BLaER1 (cell line): Measurements from ENCODE around the gene NPRL2.

Experiments
- H3K27ac ChIP-seq: shearing (Covaris generic); formaldehyde crosslinking; 2 replicates; pipeline ENCODE4 v1.8.1; 2022
- H3K27me3 ChIP-seq: shearing (Covaris generic); formaldehyde crosslinking; 2 replicates; pipeline ENCODE4 v1.8.1; 2022
- H3K36me3 ChIP-seq: shearing (Covaris generic); formaldehyde crosslinking; 2 replicates; pipeline ENCODE4 v1.8.1; 2022
- H3K4me1 ChIP-seq: shearing (Covaris generic); formaldehyde crosslinking; 2 replicates; pipeline ENCODE4 v1.8.1; 2022
- H3K4me2 ChIP-seq: shearing (Covaris generic); formaldehyde crosslinking; 2 replicates; pipeline ENCODE4 v1.8.1; 2022
- H3K4me3 ChIP-seq: shearing (Covaris generic); formaldehyde crosslinking; 2 replicates; pipeline ENCODE4 v1.8.1; 2022
- H3K9ac ChIP-seq: shearing (Covaris generic); formaldehyde crosslinking; 2 replicates; pipeline ENCODE4 v1.8.1; 2022
- H3K9me3 ChIP-seq: shearing (Covaris generic); formaldehyde crosslinking; 2 replicates; pipeline ENCODE4 v1.8.1; 2022
- H4K20me1 ChIP-seq: shearing (Covaris generic); formaldehyde crosslinking; 2 replicates; pipeline ENCODE4 v1.8.1; 2022
- Cebpa-rat ChIP-seq: shearing (Covaris generic); IDR thresholded peaks from 2 replicates; pipeline ENCODE4 v1.8.1; 2022

NPRL2 gene

DNA sequence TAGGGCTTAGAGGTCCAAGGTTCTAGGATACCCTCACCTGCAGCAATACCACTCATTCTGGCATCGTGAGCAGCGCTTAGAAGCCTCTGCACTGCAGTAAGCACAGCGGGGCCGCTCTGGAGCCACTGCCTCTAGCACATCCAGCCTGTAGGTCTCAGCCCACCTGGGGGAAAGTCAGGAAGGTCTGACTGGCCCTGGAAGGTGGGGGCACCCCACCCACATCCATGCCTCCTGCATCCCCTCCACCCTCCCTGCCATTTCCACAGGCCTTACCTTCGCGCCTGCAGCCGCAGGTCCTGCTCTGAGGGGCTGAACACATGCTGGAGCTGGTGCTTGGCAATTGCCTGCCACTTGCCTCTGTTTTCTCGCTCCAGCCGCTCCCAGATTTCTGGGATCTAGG lies 9.0 kb downstream of the NPRL2 start:
- Histone ChIP-seq H3K27ac (peak overlapping the region; percentile 97), H3K27me3 (peaks cover 37% of the 10 kb centered on the region), H3K4me3 (peak overlapping the region; percentile 88), H3K4me1 (peaks cover 70% of the 10 kb centered on the region), H3K9ac (peak overlapping the region; percentile 94; the same call in 1 of the 2 replicates), H4K20me1 (peaks cover 6% of the 10 kb centered on the region), H3K9me3 (no peaks in the 10 kb centered on the region), H3K36me3 (no peaks in the 10 kb centered on the region), H3K4me2 (peak overlapping the region; percentile 95)
- no peak for TF ChIP-seq Cebpa-rat

DNA sequence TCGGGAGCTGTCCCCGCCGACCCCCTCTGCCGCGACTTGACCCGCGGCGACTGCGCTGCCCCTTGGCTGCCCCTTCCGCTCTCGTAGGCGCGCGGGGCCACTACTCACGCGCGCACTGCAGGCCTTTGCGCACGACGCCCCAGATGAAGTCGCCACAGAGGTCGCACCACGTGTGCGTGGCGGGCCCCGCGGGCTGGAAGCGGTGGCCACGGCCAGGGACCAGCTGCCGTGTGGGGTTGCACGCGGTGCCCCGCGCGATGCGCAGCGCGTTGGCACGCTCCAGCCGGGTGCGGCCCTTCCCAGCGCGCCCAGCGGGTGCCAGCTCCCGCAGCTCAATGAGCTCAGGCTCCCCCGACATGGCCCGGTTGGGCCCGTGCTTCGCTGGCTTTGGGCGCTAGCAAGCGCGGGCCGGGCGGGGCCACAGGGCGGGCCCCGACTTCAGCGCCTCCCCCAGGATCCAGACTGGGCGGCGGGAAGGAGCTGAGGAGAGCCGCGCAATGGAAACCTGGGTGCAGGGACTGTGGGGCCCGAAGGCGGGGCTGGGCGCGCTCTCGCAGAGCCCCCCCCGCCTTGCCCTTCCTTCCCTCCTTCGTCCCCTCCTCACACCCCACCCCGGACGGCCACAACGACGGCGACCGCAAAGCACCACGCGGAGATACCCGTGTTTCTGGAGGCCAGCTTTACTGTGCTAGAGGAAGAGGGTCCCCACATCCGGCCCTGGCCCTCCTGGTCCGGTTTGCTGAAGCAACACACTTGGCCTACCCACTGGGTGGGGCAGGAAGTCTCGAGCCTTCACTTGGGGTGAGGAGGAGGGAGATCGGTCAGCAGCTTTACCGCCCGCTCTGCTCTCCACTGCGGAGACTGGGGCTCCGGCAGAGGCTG lies 9.9 kb downstream of the NPRL2 start, which contains the start of gene RASSF1:
Gene RASSF1, minus strand, starts transcription at position 389 of the 882 bp plus-strand sequence. Its CDS starts 31 bp downstream, at position 358.
- Histone ChIP-seq H3K4me3 (peak within 1 kb of the TSS; percentile 88), H3K36me3 (peaks cover 6% of the 10 kb centered on the region; the same call in 1 of the 2 replicates), H3K27ac (peak within 1 kb of the TSS; percentile 97), H4K20me1 (peaks cover 14% of the 10 kb centered on the region), H3K27me3 (peaks cover 34% of the 10 kb centered on the region), H3K9ac (peak within 1 kb of the TSS; percentile 94), H3K4me2 (peak within 1 kb of the TSS; percentile 95), H3K4me1 (peaks cover 70% of the 10 kb centered on the region), H3K9me3 (no peaks in the 10 kb centered on the region)
- TF ChIP-seq Cebpa-rat = no peak

GRCh38 chr3:50340147-50340447 lies 10.5 kb downstream of the NPRL2 start:
- H3K4me2 ChIP-seq = peak overlapping the region; percentile 95
- TF ChIP-seq Cebpa-rat = no peak
- H4K20me1 ChIP-seq = peaks cover 20% of the 10 kb centered on the region
- H3K36me3 ChIP-seq = peaks cover 11% of the 10 kb centered on the region; the same call in 1 of the 2 replicates
- H3K27ac ChIP-seq = peak overlapping the region; percentile 97
- H3K9ac ChIP-seq = peak overlapping the region; percentile 94
- peak overlapping the region; percentile 88 for H3K4me3 ChIP-seq
- H3K4me1 ChIP-seq = peaks cover 70% of the 10 kb centered on the region
- peaks cover 28% of the 10 kb centered on the region for H3K27me3 ChIP-seq
- no peaks in the 10 kb centered on the region for H3K9me3 ChIP-seq

DNA sequence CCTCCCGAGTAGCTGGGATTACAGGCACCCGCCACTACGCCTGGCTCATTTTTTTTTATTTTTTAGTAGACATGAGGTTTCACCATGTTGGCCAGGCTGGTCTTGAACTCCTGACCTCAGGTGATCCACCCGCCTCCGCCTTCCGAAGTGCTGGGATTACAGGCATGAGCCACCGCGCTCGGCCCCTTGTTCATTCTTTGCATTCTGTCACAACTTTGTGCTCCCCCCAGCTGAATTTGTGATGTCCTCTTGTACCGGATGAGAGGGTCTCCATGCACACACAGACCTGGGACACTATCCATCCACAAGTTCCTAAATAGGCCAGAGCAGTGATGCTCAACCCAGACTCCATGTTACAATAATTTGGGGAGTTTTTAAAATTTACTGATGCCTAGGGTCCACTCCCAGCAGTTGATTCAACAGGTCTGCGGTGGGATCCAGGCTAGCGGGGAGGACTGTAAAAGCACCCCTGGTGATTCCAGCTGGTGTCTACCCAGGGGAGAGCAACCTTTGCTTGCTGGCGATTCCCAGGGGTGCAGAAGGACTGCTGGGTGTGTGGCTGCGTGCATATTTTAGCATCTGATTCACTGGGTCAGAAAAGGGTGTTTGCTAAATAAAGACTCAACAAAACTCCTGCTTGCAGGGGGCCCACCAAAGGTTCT lies 11.0 kb downstream of the NPRL2 start:
- Histone ChIP-seq H3K27ac (peak overlapping the region; percentile 97), H3K4me3 (peak overlapping the region; percentile 88), H3K9ac (peak overlapping the region; percentile 94), H3K9me3 (no peaks in the 10 kb centered on the region), H3K4me2 (peak overlapping the region; percentile 95), H3K27me3 (peaks cover 25% of the 10 kb centered on the region), H4K20me1 (peaks cover 25% of the 10 kb centered on the region), H3K36me3 (peaks cover 15% of the 10 kb centered on the region), H3K4me1 (peaks cover 73% of the 10 kb centered on the region)
- TF ChIP-seq Cebpa-rat = no peak

GRCh38 chr3:50338965-50339364 lies 11.6 kb downstream of the NPRL2 start:
- peaks cover 79% of the 10 kb centered on the region for H3K4me1 ChIP-seq
- no peak for TF ChIP-seq Cebpa-rat
- peak overlapping the region; percentile 95 for H3K4me2 ChIP-seq
- peaks cover 22% of the 10 kb centered on the region for H3K36me3 ChIP-seq
- H3K9ac ChIP-seq = peak overlapping the region; percentile 94
- peaks cover 31% of the 10 kb centered on the region for H4K20me1 ChIP-seq
- no peaks in the 10 kb centered on the region for H3K9me3 ChIP-seq
- peak overlapping the region; percentile 88 for H3K4me3 ChIP-seq
- peaks cover 25% of the 10 kb centered on the region for H3K27me3 ChIP-seq
- H3K27ac ChIP-seq = peak overlapping the region; percentile 97

DNA sequence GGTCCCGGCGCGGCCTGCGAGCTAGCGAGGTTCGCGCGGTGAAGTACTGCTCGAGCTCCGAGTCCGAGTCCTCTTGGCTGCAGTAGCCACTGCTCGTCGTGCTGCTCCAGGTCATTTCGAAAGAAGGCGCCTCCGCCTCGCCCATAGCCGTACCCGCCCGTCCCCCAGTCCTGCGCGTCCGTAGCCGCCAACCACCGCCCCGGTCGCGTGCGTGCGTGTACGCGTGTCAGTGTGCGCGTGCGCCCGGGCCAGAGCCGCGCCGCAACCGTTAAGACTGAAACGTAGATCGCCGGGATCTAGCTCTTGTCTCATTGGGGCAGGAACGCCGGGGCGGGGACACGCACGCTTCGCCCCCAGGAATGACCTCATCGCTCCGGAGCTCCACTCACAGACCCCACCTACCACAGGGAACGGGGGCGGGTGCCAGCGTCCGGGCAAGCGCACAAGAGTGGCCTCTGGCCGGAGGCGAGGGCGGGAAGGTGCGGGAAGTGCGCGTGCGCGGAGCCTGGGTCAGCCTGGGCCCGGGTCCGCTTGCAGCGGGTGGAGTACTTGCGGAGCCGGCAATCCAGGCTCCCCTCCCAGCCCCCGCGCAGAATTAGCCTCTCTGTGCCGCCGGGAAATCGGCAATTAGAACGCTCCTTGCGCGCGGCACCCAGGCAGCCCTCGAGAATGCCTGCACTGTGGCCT lies 13.3 kb downstream of the NPRL2 start:
- Histone ChIP-seq H3K9me3 (no peaks in the 10 kb centered on the region), H3K4me2 (peak overlapping the region; percentile 95), H3K27me3 (peaks cover 25% of the 10 kb centered on the region), H3K4me3 (peak overlapping the region; percentile 88), H3K36me3 (peaks cover 38% of the 10 kb centered on the region), H3K9ac (peak overlapping the region; percentile 94), H3K4me1 (peaks cover 76% of the 10 kb centered on the region), H3K27ac (peak overlapping the region; percentile 97), H4K20me1 (peaks cover 48% of the 10 kb centered on the region)
- TF ChIP-seq Cebpa-rat = no peak

DNA sequence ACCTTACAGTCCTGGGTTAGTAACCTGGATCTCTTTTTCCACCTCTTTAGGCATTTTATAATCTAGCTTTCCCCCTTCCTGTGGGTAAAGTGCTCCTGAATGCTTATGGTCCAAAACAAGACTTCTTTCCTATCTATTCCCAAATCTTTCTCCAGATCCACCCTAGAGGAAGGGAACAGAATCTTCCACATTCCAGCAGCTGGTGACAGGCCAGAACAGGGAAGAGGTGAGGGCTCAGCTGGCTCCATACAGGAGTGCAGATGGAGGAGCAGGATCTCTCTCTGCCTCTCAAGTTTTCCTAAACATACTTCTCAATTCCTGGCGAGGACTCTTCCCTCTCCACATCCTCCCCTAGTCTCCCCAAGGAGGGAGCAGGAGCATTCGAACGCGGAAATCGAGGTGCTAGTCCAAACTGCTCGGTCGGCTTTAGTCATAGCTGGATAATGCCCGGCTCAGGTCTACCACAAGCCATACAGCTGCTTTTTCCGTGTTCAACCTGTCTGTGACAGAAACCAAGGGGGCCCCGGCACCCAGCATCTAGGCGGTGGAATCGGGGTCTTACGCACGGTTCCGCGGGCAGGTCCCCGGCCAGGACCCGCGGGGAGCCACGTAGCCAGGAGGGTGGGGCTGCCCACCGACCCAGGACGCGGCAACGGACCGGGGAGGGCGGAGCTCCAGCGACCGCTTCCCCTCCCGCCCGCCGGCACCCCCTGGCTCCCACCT lies 14.0 kb downstream of the NPRL2 start:
- Histone ChIP-seq H3K9me3 (no peaks in the 10 kb centered on the region), H3K27me3 (peaks cover 22% of the 10 kb centered on the region), H4K20me1 (peaks cover 55% of the 10 kb centered on the region), H3K4me1 (peaks cover 71% of the 10 kb centered on the region), H3K4me3 (peak overlapping the region; percentile 88), H3K4me2 (peak overlapping the region; percentile 95), H3K36me3 (peaks cover 46% of the 10 kb centered on the region), H3K27ac (peak overlapping the region; percentile 97), H3K9ac (peak overlapping the region; percentile 94)
- TF ChIP-seq Cebpa-rat = no peak

DNA sequence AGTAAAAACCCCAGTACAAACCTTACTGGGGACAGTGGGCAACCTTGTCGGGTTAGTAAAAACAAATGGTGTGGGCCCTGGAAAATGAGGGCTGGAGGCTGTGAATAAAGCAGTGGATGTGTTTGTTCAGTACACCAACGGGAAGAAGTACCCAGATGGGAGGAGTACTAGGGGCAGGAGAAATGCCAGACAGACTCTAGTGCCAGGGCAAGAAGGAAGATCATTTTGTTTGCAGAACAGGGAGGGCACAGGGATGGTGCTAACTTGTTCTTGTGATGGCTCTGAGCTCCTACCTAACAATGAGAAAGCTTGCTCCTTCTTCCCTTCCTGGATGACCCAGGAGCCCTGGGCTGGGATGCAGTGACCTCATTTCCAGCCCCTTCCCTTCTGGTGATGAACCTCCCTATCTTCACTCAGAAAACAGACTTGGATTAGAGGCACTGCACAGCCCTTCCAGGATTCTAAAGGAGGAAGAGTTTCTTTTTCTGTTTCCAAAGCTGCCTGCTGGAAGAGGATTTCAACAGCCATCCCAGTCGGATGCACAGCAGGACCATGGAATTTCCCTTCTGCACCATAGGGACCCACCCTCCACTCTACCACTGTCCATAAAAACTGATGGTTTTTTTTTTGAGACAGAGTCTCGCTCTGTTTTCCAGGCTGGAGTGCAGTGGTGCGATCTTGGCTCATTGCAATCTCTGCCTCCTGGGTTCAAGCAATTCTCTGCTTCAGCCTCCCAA lies 16.1 kb downstream of the NPRL2 start:
- Histone ChIP-seq H4K20me1 (peaks cover 76% of the 10 kb centered on the region), H3K4me2 (peak overlapping the region; percentile 95), H3K27ac (peak overlapping the region; percentile 32; the same call in 1 of the 2 replicates)

More for the DNA sequence above, 16.1 kb downstream of the NPRL2 start:
- Histone ChIP-seq H3K9ac (peak overlapping the region; percentile 94), H3K4me1 (peaks cover 50% of the 10 kb centered on the region), H3K36me3 (peaks cover 67% of the 10 kb centered on the region), H3K4me3 (no peak overlapping the region; the same call in 1 of the 2 replicates), H3K27me3 (peaks cover 1% of the 10 kb centered on the region; the same call in 1 of the 2 replicates), H3K9me3 (no peaks in the 10 kb centered on the region)
- no peak for TF ChIP-seq Cebpa-rat
